ENCODE measurements around the gene CISD3.
A peak's percentile ranks its signal among the peaks of the same experiment; 100 is the strongest.

Gene CISD3, protein sequence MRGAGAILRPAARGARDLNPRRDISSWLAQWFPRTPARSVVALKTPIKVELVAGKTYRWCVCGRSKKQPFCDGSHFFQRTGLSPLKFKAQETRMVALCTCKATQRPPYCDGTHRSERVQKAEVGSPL

DNA sequence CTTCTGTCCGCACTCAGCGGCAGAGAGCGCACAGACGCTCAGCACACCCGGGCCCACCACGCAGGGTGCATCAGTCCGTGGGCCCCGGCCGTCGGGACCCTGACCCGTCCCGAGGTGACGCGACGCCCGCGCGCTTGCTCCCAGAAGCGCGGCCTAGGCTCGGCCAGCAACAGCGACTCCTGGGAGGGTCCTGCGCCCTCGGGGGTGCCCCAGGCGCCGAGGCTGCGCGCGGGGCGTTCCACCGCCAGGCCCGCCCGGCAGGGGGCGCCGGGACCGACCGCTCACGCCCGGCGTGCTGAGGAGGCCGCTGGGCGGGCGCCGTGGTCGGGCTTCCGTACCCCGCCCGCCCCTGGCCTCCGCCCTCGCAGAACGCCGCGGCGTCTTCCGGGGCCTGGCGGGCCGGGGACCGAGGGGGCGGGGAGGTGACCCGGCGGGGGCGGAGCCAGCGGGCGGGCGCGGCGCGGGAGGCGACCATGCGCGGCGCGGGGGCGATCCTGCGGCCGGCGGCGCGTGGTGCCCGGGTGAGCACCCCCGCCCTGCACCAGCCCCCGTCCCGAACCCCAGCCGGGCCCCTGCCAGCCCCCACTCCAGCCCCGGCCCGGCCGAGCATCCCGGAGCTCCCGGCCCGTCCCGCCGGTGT, at the start of gene CISD3:
Gene CISD3, plus strand, starts transcription at position 456 of the 640 bp plus-strand sequence. Its CDS starts 18 bp downstream, at position 474.
- DNase-seq (ENCODE audit: low spot score) = peak; percentile 88

DNA sequence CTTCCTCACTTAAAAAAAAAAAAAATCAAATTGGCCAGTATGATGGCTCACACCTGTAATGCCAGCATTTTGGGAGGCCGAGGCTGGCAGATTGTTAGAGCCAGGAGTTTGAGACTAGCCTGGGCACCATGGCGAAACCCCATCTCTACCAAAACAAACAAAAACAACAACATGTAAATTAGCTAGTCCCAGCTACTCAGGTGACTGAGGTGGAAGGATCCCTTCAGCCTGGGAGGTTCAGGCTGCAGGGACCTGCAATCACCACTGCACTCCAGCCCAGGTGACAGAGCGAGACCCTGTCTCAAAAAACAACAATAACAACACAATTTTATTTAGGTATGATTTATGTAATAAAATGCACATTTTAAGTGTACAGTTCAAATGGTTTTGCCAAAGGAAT, 49.0 kb upstream of the CISD3 start:
- DNase-seq (ENCODE audit: low spot score) = no peak

DNA sequence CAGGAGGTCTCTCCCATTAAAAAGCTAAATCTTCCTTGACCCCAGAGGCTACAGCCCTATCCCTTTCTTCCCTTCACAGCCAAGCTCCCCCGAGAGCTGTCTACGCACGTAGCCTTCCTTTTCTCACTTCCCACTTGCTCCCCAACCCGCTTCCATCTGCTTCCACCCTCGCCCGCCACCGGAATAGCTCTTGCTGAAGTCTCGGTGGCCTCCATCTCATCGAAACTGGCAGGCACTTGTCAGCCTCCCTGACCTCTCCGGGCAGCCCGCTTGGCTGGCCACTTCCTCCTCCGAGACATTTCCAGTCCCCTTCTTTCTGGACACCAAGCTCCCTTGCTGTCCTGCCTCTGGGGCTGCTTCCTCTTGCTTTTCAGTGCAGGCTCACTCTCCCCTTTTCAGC, 44.6 kb upstream of the CISD3 start:
- DNase-seq (ENCODE audit: low spot score) = no peak

DNA sequence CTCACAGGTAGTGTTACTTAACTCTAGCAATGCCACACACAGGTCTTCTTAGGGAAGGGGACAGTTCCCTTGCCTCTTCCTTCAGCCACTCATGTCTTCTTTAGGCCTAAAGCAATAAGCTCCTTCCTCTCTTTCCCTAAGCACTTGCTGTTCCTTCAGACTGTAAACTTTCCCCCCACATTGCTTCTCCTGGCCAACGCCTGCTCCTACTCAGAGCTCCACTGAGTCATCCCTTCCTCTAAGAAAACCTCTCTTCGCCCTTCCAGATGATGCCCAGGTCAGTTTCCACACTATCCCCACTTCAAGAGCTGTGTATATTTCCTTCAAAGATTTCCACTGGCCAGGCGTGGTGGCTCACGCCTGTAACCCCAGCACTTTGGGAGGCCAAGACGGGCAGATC, 42.9 kb upstream of the CISD3 start:
- DNase-seq (ENCODE audit: low spot score) = no peak

DNA sequence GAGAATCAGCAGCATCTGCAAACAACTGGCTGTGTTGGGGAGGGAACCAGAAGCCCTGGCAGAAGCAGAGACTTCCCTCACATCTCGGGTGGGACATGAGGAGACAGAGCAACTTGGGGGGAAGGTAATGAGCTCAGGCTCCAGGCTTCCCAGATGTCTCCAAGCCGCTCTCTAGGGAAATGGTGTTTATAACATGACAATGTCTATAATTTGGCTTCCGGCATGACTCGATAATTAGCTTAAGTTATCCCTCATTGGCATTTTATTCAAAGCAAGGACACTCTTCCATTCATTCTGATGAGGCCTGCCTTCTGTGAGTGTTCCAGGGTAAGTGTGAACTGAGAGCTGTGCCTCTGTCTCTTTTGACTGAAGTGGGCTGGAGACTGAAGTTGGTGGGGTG, 39.8 kb upstream of the CISD3 start:
- no peak for DNase-seq (ENCODE audit: low spot score)

DNA sequence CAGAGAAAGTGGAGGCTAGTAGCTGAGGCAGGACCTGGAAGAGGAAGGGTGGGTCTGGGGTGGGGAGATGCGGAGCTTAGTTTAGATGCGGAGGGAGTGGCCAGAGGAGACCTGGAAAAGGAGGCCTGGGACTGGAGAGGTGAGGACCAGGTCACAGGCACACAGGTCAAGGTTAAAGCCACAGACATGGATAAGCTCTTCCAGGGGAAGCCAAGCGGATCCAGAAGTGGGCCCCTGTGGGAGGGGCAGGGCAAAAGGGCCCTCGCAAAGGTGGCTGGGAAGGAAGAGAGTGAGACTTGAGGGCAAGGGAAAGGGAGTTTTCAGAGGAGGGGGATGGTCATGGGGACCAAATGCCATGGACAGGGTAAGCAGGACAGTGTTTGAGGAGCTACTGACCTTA, 39.0 kb upstream of the CISD3 start:
- no peak for DNase-seq (ENCODE audit: low spot score)

DNA sequence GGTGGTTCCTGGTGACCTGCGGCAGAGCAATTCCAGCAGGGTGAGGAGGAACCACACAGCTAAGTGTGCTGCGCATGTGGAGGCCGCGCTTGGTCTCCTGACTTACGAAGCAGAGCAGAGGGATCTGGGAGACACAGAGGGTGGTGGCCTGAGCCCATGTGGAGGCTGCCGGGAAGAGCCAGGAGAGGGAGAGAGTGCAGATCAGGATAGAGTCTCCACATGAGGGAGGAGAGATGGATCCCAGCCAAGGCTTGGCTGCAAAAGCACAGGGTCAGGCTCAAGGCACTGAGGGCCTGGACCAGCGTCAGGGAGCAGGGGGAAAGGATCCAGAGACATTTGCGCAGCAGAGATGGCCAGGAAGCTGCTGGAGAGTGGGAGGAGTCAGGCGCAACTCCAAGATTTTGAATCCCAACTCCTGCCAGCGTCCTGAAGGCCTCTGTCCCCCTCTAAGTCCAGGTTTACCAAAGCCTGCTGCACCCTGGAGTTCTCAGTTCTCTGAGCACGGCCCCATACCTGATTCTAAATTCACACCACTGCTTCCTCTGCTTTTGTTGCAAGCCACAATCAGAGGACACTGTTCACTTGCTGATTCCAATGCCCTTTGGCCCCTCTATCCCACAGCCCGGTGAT, 36.3 kb upstream of the CISD3 start:
- no peak for DNase-seq (ENCODE audit: low spot score)

DNA sequence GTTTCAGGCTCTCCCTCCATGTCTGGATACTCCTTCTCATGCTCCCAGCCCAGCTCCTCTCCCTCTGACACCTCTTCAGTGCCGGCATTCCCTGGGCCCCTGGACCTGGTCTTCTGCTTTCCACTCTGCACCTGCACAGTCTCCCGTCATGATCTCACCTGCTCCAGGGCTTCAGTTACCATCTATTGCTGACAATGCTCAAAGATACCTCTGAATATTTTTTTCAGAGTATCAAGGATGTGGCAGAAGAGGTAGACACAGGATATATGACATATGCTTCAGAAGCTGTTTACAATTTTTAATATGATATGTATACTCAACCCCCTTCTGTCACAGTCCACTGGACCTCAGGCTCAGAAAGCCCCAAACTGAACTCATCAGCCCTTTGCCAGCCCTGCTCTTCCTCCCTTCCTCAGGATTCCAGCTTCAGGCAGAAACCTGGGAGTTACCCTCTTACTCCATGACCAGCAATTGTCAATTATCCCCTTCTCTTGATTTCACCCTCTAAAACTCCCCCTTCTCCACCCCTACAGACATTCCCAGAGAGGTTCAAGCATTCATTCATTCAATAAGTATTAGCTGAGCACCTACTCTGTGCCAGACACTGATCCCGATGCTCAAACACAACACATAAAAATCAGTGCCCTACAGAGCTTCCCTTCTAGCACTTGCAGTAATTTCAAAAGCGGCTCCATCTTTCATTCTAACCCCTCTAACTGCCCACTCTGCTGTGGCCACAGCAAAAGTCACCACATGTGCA, 32.9 kb upstream of the CISD3 start:
- DNase-seq (ENCODE audit: low spot score) = no peak

DNA sequence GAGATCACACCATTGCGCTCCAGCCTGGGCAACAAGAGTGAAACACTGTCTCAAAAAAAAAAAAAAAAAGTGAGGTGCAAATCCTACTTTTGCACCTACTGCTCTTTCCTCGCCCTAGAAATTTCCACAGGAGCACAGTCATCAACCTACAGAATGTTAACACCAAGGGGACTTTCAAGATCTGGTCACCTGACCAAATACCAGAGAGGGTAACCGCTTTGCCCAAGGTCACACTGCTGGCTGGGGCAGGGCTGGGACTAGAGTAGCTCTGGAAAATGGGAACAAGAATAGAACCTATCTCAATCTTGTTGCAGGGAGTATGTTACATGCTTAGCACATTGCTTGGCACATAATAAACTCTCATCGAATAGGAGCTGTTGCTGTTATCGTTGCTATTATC, 31.4 kb upstream of the CISD3 start:
- no peak for DNase-seq (ENCODE audit: low spot score)

DNA sequence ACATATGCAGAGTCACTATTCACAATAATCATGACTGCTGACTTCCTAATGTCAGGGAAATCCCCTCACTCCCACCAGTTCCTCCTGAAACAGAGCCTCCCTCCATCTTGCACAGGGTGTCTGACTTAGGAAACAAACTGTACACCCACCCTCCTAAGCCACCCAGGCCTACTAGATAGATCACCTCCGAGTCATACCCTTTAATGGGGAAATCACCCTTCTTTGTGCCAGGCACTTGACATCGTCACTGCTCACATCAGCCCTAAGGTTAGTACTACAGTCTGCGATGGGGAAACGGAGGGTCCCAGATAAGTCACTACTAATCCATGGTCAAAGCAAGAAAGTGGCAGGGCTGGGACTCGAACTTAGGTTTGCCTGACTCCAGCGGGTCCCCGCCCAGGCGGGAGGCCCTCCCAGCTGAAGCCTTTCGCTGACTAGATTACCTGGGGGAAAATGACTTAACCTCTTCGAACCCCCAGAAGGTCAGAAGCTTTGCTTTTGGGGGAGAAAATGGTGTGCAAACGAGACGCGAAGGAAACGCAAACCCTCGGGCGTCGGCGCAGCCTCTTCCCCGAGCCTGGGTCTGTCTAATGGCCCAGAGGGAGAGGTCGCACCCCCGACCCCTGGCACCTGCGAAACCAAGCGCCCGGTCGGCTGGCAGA, 28.5 kb upstream of the CISD3 start:
- peak; percentile 62 for DNase-seq (ENCODE audit: low spot score)

DNA sequence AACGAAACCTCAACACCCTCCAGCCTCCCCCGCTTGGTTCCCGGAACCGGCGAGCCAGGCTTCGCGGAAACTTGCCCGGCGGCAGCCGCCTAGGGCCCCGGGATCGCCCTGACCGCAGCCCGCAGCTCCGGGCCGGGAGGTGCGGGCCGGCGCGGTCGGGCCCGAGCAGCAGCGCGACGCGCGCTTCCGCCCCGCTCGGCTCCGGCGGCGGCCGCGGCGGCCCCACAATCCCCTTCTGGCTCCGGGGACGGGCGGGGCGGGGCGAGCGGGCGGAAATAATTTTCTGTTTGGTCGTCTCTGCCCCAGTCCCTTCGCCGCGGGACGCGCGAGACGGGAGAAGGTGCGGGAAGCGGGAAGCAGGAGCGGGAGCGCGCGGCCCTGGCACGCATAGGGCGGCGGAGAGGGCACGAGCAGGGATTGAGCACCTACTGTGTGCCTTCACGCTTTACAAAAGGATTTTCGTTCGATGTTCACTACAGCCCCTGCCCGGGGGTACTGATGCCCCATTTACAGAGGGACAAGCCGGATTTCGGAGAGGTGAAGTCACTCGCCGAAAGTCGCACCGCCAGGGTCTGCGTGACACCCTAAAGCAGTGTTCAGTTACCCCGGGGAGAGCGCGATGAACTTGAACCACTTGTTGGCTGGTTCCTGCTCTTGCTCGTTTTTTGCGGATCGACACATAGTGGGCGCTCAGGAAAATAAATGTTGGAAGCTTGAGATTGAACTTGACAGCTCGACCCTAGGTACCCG, 27.8 kb upstream of the CISD3 start:
- DNase-seq (ENCODE audit: low spot score) = peak; percentile 88

DNA sequence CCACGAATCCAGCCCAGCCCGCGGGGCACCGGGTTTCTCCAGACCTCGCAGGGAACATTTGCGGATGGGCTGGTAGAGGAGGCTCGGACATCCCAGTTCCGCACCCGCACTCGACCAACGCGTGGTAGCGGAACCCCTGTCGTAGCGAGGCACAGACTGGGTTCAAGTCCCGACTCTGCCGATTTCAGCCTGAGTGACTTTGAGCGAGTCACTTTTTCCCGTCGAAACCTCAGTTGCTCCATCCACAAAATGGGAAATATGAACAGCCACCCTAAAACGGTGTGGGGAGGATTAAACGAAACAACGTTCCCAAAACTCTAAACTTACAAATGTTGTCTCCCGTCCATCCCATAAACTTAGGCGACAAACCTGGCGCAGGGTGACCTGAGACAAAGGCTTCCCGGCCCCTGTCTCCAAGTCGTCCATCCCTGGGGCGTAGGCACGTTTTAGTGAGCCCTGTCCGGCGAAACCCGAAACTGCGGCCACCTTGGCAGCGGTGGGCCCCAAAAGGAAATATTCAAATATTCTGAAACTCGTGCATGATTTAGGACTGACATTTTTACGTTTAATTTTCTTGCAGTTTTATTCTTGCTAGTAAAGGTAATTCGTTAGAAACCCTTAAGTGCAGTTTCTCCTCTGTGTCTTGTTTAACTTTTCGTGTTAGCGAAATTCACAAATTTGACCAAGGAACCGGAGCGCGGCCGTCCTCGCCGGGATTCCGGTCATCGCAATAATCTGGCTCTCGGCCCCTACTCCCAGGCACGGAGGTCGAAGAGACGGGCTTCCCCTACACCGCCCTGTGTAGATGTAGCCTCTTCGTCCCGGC, 27.0 kb upstream of the CISD3 start:
- peak; percentile 52 for DNase-seq (ENCODE audit: low spot score)

DNA sequence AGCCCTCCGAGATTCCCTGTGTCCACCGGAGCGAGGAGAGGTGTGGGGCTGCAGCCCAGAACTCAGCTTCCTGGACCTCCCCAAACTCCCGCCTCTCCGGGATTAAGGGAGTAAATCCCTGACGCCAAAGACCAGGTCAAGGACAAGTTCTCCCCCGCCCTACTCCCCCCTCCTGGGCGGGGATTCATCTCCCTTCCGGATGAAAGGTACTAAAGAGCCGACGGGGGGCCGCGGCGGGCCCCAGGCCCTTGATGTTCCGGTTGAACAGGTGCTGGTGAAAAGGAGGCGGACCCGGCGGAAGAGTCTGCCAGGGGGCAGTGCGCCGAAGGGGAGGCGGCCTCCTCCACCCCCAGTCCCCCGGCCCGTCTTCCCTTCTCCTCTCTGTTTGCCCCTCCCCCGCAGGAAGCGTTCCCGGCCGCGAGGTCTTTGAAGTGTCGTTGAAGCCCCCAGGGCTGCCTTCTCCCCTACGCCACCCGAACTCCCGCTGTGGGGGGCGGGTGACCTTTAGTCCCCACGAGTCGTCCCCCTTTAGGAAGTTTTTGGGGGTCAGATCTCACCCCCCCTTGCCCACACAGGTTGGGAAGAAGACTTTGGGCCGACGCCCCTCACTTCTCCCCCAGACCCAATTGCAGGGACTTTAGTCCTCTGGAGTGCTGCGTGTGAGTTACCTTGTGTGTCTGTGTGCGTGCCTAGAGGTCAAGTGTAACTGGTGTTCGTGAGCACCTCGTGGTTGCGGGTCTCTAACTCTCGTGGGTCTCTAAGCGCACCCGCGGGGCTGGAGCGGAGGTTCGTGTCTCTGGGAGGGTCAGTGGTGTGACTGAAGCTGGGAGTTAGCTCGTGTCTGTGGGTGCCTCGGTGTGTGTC, 26.2 kb upstream of the CISD3 start:
- DNase-seq (ENCODE audit: low spot score) = peak; percentile 92

DNA sequence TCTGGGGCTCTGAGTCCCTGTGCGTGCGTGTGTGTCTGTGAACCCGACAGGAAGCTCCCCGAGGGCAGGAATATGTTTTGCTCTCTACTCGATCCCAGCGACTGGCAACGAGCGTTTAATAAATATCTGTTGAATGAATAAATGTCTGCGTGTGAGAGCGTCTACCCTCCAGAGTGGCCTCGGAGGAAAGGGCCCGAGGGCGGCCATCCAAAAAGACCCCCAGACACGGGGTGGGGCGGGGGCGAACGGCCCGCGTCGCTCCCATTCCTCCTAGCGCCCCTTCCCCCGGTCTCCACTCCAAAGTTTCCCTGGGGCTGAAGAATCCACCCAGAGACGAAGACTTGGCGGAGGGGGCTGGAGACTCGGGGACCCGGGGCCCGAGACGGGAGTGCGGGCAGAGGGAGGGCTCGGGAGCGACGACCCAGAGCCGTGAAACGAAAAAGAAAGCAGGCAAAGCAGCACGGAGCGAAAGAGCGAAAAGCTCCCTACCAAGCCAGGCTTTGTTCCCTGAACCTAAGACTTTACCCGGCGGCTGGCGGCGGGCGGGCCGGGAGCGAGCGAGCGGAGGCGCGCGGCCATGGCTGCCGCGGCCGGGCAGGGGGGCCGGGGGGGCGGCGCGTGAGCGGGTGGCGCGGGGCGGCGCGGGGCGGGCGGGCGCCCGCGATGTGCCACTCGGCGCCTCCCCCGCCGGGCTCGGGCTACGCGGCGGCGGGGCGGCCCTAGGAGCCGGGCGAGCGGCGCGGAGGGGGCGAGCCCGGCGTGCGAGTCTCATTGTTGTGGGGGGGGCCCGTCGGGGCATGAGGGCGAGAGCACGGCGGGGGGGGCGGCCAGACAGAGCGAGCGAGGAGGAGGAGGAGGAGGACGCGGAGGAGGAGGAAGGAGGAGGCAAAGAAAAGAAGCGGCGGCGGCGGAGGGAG, 25.3 kb upstream of the CISD3 start, which contains the start of gene MLLT6:
Gene MLLT6, plus strand, starts transcription at position 668 of the 917 bp plus-strand sequence. CDS start 360 bp downstream, outside the sequence.
- DNase-seq (ENCODE audit: low spot score) = peak; percentile 83

DNA sequence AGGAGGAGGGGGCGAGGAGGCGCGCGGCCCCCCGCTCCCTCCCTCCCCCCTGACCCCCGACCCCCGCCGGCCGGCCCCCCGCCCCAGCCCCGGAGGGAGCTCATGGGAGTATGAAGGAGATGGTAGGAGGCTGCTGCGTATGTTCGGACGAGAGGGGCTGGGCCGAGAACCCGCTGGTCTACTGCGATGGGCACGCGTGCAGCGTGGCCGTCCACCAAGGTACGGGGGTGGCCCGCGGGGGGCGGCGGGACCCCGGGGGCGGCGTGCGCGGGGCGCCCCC, 24.7 kb upstream of the CISD3 start:
- peak; percentile 20 for DNase-seq (ENCODE audit: low spot score)

DNA sequence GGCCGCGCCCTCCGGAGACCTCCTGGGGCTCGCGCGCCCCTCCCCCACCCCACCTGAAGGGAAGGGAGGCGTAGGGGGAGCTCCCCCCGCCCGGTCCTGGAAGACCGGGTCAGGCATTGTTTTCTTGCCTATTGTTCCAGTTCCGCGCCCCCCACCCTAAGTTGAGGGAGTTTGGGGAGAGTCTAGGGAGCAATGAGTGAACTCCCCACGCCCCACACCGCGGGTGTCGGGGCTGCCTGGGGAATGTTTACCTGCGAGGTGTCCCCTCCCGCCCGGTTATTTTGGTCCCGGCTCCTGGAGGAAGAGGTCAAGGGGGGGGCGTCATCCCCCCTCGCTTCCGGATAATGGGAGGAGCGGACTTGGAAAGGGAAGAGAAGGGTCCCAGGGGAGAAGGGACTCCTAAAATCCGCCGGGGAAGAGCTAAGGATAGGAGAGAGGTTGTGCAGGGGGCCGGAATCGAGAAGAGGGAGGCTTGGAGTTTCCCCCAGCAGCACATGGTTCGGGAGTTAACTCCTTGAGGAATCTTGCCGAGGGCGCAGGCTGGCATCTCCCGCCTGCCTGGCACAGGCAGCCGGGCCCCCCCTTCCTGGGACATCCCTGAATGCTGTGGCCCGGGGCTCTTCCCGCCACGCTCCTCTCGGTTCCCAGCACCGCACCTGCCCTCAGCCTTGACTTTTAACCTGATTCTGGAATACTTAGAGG, 24.2 kb upstream of the CISD3 start:
- DNase-seq (ENCODE audit: low spot score) = peak; percentile 40

DNA sequence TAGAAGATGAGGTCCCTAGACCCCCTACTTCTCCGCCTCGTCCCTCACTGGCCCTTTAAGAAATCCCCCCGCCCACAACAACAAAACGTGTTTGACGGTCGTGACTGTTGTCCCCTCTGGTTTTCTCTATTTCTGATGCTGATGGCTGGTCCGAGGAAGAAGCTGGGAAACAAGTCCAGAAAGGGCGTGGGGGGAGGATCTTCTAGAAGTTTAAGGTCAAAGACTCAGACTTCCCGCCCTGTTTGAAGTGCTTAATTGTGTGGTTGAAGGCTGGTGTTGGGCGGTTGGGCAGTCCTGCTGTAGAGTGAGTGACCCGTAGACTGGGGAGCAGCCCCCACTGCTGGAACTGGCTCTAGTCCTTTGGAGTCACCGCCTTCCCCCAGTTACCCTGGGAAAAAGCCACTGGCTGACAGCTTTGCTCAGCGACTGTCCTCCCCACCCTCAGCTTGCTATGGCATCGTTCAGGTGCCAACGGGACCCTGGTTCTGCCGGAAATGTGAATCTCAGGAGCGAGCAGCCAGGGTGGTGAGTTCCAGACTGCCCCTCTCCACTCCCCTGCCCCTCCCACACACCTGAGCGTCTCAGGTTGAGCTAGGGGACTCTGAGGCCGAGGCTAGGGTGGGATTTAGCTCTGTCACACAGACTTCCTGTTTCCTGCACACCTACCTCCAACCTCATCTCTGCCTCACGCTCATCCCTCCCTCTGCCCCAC, 23.5 kb upstream of the CISD3 start:
- DNase-seq (ENCODE audit: low spot score) = peak; percentile 32

Data from RKO (cell line).